IPS-18a (cell line): ENCODE results near the gene CAPN8.

Experiments
- H3K27ac ChIP-seq: one replicate; pipeline ENCODE4 v1.5.1; 2013; ENCODE audit warnings: low read length
- H3K27me3 ChIP-seq: one replicate; pipeline ENCODE4 v1.6.1; 2013; ENCODE audit warnings: mild to moderate bottlenecking, low read length; ENCODE audit not compliant: control insufficient read depth, insufficient read depth
- H3K36me3 ChIP-seq: one replicate; pipeline ENCODE4 v1.6.1; 2013; ENCODE audit warnings: low read depth, low read length; ENCODE audit not compliant: control insufficient read depth
- H3K4me1 ChIP-seq: one replicate; pipeline ENCODE4 v1.6.1; 2013; ENCODE audit warnings: low read depth, low read length; ENCODE audit not compliant: control insufficient read depth
- H3K4me3 ChIP-seq: one replicate; pipeline ENCODE4 v1.5.1; 2013; ENCODE audit warnings: low read length
- H3K9ac ChIP-seq: one replicate; pipeline ENCODE4 v1.6.1; 2013; ENCODE audit warnings: mild to moderate bottlenecking, low read length, moderate library complexity
- H3K9me3 ChIP-seq: one replicate; pipeline ENCODE4 v1.6.1; 2013; ENCODE audit warnings: low read depth, low read length; ENCODE audit not compliant: control insufficient read depth

The CAPN8 gene

GRCh38 chr1:223622132-223622842 is 43.2 kb downstream of the CAPN8 start:
- Histone ChIP-seq H3K9me3 (no peaks in the 10 kb centered on the region), H3K4me3 (no peak overlapping the region), H3K27me3 (no peaks in the 10 kb centered on the region), H3K36me3 (no peaks in the 10 kb centered on the region), H3K27ac (no peak overlapping the region), H3K9ac (no peak overlapping the region), H3K4me1 (no peaks in the 10 kb centered on the region)

- Histone ChIP-seq H3K9me3 (no peaks in the 10 kb centered on the region), H3K4me3 (no peak overlapping the region), H3K36me3 (no peaks in the 10 kb centered on the region), H3K27me3 (no peaks in the 10 kb centered on the region), H3K27ac (no peak overlapping the region), H3K4me1 (no peaks in the 10 kb centered on the region), H3K9ac (no peak overlapping the region)
Measured at GRCh38 chr1:223621312-223621734, 44.2 kb downstream of the CAPN8 start.

GRCh38 chr1:223620297-223620897 is 45.1 kb downstream of the CAPN8 start:
- Histone ChIP-seq H3K4me1 (no peaks in the 10 kb centered on the region), H3K27ac (no peak overlapping the region), H3K9ac (no peak overlapping the region), H3K27me3 (no peaks in the 10 kb centered on the region), H3K36me3 (no peaks in the 10 kb centered on the region), H3K4me3 (no peak overlapping the region), H3K9me3 (no peaks in the 10 kb centered on the region)

GRCh38 chr1:223618680-223619079 is 46.8 kb downstream of the CAPN8 start:
- Histone ChIP-seq H3K9me3 (no peaks in the 10 kb centered on the region), H3K27me3 (no peaks in the 10 kb centered on the region), H3K36me3 (no peaks in the 10 kb centered on the region), H3K4me3 (no peak overlapping the region), H3K4me1 (no peaks in the 10 kb centered on the region), H3K27ac (no peak overlapping the region), H3K9ac (no peak overlapping the region)

- H3K4me3 ChIP-seq: no peak overlapping the region
- H3K36me3 ChIP-seq: no peaks in the 10 kb centered on the region
- no peak overlapping the region for H3K27ac ChIP-seq
- no peak overlapping the region for H3K9ac ChIP-seq
- H3K9me3 ChIP-seq: no peaks in the 10 kb centered on the region
- H3K27me3 ChIP-seq: no peaks in the 10 kb centered on the region
- no peaks in the 10 kb centered on the region for H3K4me1 ChIP-seq
Measured at GRCh38 chr1:223617323-223618070, 48.0 kb downstream of the CAPN8 start.

- H3K9ac ChIP-seq: no peak overlapping the region
- H3K27ac ChIP-seq: no peak overlapping the region
- H3K4me3 ChIP-seq: no peak overlapping the region
- H3K4me1 ChIP-seq: no peaks in the 10 kb centered on the region
- no peaks in the 10 kb centered on the region for H3K9me3 ChIP-seq
- H3K27me3 ChIP-seq: no peaks in the 10 kb centered on the region
- H3K36me3 ChIP-seq: no peaks in the 10 kb centered on the region
Measured at GRCh38 chr1:223616586-223616985, 48.9 kb downstream of the CAPN8 start.

- Histone ChIP-seq H3K27me3 (no peaks in the 10 kb centered on the region), H3K9ac (no peak overlapping the region), H3K4me1 (no peaks in the 10 kb centered on the region), H3K36me3 (no peaks in the 10 kb centered on the region), H3K4me3 (no peak overlapping the region), H3K9me3 (no peaks in the 10 kb centered on the region), H3K27ac (no peak overlapping the region)
Measured at GRCh38 chr1:223611936-223612335, 53.6 kb downstream of the CAPN8 start.

- Histone ChIP-seq H3K27me3 (no peaks in the 10 kb centered on the region), H3K4me3 (no peak overlapping the region), H3K27ac (no peak overlapping the region), H3K4me1 (no peaks in the 10 kb centered on the region), H3K36me3 (no peaks in the 10 kb centered on the region), H3K9me3 (no peaks in the 10 kb centered on the region), H3K9ac (no peak overlapping the region)
Measured at GRCh38 chr1:223609977-223610376, 55.5 kb downstream of the CAPN8 start.

GRCh38 chr1:223609066-223609465 is 56.4 kb downstream of the CAPN8 start:
- H3K27ac ChIP-seq: no peak overlapping the region
- no peaks in the 10 kb centered on the region for H3K4me1 ChIP-seq
- H3K9me3 ChIP-seq: no peaks in the 10 kb centered on the region
- H3K36me3 ChIP-seq: no peaks in the 10 kb centered on the region
- H3K27me3 ChIP-seq: no peaks in the 10 kb centered on the region
- no peak overlapping the region for H3K4me3 ChIP-seq
- no peak overlapping the region for H3K9ac ChIP-seq

GRCh38 chr1:223558512-223558911 is 107.0 kb downstream of the CAPN8 start:
- no peak overlapping the region for H3K27ac ChIP-seq

GRCh38 chr1:223557130-223557475 is 108.4 kb downstream of the CAPN8 start:
- no peak overlapping the region for H3K4me3 ChIP-seq
- H3K4me1 ChIP-seq: no peaks in the 10 kb centered on the region
- no peak overlapping the region for H3K27ac ChIP-seq
- H3K27me3 ChIP-seq: no peaks in the 10 kb centered on the region
- no peak overlapping the region for H3K9ac ChIP-seq
- H3K36me3 ChIP-seq: no peaks in the 10 kb centered on the region
- H3K9me3 ChIP-seq: no peaks in the 10 kb centered on the region

More at GRCh38 chr1:223558512-223558911, 107.0 kb downstream of the CAPN8 start:
- H3K4me1 ChIP-seq: no peaks in the 10 kb centered on the region
- no peak overlapping the region for H3K4me3 ChIP-seq
- no peak overlapping the region for H3K9ac ChIP-seq
- H3K36me3 ChIP-seq: no peaks in the 10 kb centered on the region
- H3K9me3 ChIP-seq: no peaks in the 10 kb centered on the region
- H3K27me3 ChIP-seq: no peaks in the 10 kb centered on the region
